Nucleus accumbens (tissue), 56 donors: ENCODE data around the gene KCNN4.
"Not testable (repeated sequence)": the region's sequence is repeated elsewhere in the genome, so short reads cannot be mapped to it uniquely, and the experiment has no call there.

Source experiments
- DNase-seq, 56 donors: peaks; one replicate each; lab custom pipeline; 2025; lab: John Stamatoyannopoulos, UW

KCNN4 gene

DNA sequence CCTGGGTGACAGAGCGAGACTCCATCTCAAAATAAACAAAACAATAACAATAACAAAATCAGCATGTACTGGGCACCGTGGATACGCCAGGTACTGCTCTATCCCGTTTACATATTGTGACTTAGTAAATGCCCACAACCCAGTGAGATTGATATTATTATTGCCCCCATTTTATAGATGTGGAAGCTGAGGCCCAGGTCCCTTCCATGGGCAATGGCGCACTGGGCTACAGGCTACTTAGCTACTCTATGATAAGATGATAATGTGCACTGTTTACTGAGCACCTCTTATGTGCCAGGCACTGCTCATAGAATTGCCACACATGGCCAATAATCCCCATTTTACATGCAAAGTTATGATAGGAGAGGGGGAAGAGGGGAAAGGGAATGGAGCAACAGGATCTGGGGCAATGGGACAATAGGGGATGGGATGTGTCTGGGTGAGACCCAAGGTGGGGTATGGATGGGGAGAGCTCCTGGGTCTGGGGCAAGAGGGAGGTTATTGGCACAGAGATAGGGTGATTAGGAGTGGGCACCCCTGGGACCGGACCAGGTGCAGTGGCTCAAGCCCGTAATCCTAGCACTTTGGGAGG lies 5.4 kb downstream of the KCNN4 start:
- no peak for DNase-seq

DNA sequence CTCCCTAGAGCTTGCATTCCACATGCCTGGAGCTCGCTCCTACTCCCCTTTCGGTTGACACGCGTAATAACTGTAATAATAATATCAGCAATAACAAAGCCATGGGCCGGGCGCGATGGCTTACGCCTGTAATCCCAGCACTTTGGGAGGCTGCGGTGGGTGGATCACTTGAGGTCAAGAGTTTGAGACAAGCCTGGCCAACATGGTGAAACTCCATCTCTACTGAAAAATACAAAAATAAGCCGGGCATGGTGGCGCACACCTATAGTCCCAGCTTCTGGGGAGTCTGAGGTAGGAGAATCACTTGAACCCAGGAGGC lies 5.9 kb downstream of the KCNN4 start:
- DNase-seq: not testable (repeated sequence)

DNA sequence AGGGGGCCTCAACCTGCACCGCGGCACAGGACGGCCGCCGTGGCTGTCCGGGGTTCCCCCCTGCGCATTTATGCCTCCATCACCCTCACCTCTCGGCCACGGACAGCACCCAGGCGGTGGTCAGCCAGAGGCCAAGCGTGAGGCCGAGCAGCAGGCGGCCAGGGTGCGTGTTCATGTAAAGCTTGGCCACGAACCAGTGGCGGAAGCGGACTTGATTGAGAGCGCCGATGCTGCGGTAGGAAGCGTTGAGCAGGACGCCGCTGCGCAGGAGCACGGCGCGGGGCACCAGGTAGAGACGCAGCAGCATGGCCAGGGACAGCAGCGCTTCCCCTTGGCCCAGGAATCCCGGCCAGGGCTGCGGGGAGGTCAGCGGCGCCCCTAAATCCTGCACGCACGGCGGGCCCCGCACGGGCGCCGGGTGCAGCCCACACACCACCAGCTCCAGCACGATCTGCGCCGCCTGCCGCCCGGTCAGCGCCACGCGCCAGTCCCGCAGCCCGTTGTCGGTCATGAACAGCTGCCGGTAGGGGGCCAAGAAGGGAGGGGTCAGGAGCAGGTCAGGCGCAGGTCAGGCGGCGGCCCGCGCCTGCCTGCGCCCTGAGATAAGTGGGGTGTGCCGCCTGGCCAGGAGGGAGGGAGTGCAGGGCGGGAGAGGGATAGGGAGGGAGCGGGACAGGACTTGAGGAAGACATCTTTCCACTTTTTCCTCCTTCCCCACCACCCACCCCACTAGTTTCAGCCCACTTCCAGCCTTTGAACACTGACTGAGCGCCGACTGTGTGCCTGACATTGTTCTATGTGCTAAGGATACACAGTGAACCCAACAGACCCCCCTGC lies 6.5 kb downstream of the KCNN4 start:
- DNase-seq: peak in 35 of 56 donors; percentile 4 to 68 (median 30)

DNA sequence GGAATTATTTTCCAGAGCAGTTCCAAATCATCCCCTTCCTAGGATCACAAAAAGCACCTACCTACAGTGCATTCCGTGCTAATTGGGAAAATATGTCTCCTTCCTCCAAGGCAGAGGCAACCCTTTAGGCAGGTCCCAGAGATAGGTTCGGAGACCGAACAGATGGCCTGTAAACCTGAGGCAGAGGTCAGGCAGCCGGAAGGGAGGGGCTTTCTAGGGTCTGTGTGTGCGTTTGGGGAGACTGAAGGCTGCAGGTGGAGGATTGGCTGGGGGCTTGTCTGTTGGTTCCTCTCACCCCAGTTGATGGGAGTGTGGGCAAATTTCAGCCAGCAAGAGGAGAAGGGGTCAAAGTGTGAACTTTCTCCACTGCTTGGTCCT lies 7.1 kb downstream of the KCNN4 start:
- no peak for DNase-seq

DNA sequence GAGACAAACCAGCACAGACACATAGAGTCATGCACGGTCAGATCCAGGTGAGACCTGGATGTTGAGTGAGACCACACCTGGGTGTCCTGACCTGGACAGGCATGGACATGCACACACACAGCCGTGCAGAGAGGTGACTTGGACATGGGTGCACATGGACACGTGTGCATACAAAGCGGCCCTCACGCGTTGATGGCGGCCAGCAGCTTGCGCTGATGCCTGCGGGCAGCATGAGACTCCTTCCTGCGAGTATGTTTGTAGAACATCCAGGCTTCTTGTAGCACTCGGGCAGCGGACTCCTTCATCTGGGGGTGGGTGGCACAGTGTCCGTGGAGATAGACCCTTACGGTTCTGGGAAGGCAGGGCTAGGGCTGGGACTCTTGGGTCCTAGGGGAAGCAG lies 11.5 kb downstream of the KCNN4 start:
- no peak for DNase-seq

DNA sequence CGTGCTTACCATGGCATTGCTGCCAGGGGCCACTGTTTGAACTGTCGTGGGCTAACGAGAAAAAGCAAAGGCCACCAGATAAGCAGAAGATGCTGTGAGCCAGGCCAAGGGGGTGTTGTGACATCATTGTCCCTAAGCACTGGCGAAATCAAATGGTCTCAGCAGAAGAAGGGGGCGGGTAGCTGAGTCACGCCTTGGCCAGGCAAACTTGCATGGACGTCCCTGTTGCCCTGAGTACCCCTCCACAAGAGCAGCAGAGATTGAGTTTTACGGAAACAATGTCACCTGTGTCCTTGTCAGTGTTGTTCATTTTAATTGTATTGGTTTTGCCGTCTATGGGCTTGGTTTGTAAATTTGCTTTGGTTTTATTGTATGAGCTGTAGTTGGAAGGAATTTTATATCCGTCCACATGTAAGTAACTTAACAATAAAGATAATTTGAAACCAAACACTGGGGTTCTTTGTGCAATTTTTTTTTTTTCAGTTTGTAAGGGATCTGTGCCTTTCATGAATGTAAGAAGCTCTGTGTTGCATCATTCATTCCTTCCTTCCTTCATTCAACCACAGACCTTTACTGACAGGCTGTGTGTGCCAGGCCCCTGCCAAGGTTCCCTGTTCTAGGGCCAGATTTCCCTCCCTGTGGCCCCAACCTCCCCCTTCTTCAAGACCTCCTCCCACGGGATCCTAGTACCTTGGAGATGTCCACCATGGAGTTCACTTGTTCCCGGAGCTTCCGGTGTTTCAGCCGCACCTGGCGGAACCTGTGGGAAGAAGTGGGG lies 12.3 kb downstream of the KCNN4 start:
- no peak for DNase-seq

DNA sequence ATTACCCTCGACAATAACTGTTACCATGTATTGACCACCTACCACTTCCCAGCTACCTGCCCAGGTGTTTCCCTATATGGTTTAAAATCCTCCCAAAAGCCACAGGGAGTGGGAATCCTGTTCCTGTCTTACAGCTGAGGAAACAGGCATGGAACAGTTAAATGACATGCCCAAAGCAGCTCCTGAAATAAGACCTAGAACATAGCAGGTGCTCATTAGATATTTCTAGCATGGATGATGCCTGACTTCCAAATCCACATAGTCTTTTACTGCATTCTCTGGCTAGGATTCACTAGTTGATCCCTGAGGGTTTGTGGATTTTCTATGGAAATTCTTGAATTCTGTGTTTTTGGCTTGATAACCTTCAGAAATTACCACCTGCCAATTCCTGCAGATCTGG lies 13.0 kb downstream of the KCNN4 start:
- DNase-seq: no peak

DNA sequence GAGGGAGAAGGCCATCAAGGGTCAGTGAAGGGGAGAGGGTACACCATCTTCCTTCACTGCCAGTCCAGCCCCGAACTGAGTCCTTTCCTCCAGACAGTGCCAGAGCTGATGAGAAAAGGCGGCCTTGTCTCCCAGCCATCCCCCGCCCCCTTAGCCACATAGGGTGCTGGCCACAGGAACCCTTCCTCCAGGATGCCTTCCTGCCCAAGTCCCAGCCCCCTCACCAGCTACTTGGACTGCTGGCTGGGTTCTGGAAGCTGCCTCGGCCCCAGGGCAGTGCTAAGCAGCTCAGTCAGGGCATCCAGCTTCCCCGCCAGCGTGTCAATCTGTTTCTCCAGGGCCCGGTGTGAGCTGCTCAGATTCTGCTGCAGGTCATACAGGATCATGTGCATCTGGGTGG lies 13.5 kb downstream of the KCNN4 start:
- DNase-seq: no peak

DNA sequence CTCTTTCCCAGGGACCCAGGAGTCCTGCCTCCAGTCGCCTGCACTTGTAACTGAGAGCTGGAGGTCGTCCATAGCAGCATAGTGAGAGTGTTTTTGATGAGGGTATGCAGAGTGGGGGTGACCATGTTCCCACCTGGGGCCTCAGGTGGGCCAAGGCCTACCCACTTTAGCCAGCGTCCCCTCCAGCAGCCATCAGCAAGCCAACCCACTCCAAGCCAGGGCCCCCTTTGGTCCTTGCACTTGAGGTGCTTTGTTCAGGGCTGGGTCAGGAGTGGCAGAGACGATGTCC lies 14.1 kb downstream of the KCNN4 start:
- no peak for DNase-seq

DNA sequence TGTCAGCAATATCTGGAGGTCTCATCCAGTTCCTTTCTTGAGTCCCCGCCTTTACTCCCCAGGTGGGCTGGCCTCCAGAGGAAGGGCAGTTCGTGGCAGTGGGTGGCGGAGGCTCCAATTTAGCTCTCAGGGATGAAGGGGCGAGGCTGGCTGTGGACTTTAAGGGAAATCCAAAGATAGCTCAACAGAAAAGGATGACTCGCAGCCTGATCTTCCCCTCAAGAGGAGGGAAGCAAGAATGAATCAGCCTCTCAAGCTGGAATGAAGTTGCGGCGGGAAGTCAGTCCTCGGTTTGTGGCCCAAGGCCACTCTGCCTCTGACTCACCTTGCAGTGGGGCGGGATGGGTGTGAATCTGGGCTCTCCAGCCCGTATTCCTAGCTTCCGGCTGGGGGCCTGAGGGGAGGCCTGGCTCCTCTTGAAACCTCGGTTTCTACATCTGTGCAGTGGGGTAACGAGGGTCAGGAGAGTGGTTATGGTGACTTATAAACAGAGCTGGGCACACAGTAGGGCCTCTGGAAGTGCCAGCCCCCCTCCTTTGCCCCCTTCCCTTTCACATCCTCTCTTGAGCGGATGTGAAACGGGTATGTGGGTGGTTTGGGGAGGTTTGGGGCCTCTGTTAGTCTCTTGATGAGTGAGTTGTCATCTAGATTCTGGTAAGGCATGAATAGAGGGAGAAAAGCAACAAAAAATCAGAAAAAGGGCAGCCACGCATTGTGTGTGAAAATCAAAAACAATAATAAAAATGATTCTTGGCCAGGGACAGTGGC lies 15.5 kb downstream of the KCNN4 start:
- DNase-seq: peak in 3 of 56 donors; percentile 2 to 26 (median 14)

DNA sequence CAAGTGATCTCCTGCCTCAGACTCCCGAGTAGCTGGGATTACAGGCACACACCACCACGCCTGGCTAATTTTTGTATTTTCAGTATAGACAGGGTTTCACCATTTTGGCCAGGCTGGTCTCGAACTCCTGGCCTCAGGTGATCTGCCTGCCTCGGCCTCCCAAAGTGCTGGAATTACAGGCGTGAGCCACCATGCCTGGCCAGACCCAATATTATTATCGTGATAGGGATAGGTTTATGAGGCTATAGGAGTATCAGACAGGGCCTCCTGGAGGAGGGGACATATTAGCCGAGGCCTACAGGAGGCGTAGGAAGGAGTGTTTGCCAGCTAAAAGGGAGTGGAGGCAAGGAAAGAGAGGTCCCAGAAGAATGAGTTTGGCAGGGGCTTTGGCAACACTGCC lies 16.1 kb downstream of the KCNN4 start:
- not testable (repeated sequence) for DNase-seq

DNA sequence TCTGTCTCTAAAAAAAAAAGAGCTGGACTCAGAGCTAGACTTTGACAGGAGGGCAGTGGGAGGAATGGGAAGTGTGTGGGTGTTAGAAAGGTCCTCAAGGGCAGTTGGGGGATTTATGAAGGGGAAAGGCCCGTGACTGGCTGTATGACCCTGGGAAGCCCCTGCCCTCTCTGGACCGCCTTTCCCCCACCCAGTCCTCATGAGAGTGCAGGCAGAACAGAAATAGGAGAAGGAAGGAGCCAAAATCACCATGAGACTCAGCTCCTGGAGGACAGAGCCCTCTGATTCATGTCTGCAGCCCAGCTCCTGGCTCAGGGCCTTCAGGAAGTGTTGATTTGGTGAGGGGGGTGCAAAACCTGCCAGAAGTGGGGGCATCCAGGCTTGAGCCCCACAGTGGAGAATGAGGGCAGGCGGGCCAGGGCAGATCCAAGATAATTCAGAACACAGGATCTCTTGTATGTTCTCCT lies 17.3 kb downstream of the KCNN4 start:
- DNase-seq: peak in 2 of 56 donors; percentile 7 to 13

DNA sequence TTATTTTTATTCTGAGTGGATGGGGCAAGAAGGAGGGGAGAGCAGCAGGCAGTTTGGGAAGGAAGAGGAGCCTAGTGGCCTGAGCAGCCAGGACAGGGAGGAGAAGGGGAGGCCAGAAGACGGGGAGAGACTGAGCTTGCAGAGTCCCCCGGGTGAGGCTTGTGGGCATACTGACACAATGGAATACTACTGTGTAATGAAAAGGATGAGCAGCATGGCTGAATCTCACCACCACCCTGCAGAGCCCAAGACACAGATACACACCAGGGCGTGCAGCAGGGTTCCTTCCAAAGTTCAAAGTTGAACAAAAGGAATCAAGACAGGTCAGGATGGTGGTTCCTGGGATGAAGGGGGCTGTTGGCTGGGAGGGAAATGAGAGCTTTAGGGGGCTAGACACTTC lies 18.0 kb downstream of the KCNN4 start:
- DNase-seq: no peak

DNA sequence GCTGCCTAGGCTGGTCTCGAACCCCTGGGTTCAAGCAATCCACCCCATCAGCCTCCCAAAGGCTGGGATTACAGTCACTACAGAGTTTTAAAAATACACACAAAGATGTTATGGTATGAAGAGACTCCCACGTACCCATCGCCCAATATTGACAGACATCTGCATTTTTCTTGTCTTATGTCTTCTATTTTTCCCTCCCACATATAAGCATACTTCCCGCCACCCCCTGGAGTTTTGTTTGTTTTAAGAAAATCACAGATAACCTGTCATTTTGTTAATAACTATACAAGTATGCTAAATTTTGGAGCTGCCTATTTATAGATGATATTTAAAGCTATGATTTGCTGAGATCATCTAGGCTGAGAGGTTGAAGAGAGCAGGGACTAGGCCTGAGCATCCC lies 19.8 kb downstream of the KCNN4 start:
- no peak for DNase-seq

DNA sequence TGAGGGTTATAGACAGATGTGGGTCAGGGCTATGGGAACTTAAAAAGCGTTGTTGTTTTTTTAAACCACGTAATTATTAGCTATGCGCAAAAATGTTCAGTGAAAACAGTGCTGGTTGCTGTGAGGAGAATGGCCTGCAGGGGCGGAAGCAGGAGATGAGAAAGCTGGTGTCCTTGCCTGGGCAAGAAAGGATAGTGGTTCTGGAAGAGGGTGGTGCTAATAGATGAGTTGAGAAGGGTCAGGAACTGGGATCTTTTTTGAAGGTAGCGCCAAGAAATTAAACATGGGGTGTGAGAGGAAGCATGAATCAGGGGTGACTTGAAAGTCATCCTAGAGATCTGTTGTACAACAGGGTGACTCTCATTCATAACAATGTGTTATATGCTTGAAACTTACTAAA lies 21.3 kb downstream of the KCNN4 start:
- no peak for DNase-seq

DNA sequence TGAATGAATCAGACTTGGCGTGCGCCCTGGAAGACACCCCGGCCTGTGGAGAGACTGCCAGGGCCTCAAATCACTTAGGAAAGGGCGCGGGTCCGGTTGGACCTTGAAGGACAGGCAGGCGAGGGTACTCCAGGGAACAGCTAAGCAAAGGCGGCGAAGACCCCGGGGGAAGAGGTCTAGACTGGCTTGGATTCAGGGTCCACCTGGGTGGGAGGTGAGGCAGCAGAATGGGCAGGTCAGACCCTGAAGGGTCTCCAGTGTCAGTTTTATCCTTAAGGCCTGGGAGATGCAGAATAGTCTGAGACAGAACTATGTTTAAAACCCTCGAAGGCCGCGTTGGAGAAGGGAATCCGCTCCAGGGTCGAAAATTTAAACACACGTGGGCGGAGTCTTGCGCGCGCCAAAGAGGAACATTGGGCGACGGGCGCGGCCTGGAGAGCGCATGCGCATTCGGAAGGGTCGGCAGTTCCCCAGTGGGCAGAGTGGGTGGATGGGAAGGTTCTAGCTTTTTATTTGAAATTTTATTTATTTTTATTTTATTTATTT lies 25.4 kb downstream of the KCNN4 start:
- DNase-seq: peak in 54 of 56 donors; percentile 22 to 88 (median 63)

DNA sequence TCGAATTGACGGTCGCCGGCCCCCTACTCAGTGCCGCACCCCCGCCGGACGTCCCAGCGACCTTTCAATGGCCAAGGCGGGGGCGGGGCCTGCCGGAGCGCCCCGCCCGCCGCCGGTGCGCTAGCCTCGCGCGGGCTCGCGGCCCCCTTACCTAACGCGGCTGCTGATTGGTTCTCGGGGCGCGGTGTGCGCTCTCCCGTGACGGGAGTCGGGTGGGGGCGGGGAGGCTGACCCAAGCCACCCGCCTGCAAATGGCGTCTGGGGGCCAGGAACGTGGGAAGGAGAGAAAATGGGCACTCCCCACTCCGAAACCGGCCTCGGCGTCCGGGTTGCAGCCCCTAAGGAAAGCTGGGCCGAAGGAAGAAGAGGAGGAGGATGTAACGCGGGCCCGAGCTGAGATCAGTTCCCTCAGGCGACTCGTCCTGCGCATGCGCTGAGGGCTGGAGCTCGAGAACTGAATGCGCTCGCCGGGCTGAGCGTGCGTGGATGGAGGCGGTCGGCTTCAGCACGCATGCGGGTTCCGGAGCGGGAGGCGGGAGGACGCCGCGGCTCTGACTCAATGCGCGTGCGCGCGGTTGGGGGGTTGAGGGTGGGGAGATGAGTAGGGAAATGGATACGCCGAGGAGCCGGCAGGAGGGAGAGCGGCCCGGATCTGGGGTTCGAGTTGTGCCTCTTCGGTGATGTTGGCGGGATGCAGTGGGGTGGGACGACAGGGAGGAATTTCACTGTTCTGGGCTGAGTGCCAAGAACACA lies 26.1 kb downstream of the KCNN4 start, which contains the start of gene SMG9:
SMG9 (minus strand) TSS at position 460 of the 753 bp plus-strand sequence. CDS start 4,221 bp downstream, outside the sequence.
- peak in 55 of 56 donors; percentile 62 to 98 (median 96) for DNase-seq

DNA sequence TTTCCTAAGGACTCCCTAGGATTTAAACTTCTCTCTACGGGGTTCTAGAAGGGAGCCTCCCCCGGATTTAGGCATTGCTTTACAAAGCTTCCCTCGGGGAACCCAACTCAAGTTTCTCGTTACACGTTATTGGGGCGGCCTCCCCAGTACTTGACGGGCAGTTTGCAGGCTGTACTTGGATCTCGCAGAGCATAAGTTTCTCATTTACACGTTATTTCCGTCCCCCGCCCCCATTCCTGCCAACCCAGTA lies 26.6 kb downstream of the KCNN4 start:
- no peak for DNase-seq

DNA sequence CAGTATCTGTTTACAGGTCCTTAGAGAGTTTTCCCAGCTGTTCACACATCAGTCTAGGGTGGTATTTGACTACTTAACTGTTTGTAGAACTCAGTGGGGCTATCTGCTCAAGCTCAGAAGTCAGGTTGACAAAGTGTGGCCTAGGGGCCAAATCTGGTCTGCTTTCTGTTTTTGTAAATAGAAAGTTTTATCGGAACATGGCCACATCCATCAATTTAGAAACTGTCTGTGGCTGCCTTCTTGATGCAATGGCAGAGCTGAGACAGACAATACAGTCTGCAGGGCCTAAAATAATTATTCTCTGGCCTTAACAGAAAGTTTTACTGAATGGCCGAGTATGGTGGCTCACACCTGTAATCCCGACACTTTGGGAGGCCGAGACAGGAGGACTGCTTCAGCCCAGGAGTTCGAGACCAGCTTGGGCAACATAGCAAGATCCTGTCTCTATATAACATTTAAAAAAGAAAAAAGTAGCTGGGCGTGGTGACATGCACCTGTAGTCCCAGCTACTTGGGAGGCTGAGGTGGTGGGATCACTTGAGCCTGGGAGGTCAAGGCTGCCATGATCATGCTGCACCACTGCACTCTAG lies 28.4 kb downstream of the KCNN4 start:
- DNase-seq: no peak
